GM04504 (cell line): ENCODE measurements around the gene HTR3B.
A peak's percentile ranks its signal among the peaks of the same experiment; 100 is the strongest.
"Not testable (repeated sequence)": the region's sequence is repeated elsewhere in the genome, so short reads cannot be mapped to it uniquely, and the experiment has no call there.

ENCODE experiments used
- DNase-seq: peaks from one replicate; pipeline ENCODE4 v3.0.0-alpha.2; 2012; ENCODE audit warnings: low read depth

HTR3B gene

DNA sequence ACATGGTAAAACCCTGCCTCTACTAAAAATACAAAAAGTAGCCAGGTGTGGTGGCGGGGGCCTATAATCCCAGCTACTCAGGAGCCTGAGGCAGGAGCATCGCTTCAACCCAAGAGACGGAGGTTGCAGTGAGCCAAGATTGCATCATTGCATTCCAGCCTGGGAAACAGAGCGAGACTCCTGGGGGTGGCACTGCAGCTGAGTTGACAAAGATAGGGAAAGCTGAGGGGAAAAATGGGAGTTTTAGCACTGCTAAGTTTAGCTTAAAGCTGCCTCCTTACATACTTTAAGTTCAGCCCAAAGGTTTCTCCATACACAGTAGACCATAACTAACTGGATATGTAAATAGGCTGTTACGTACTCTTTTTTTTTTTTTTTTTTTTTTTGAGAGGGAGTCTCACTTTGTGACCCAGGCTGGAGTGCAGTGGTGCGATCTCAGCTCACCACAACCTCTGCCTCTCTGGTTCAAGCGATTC lies 20.2 kb upstream of the HTR3B start:
- peak; percentile 15 for DNase-seq

DNA sequence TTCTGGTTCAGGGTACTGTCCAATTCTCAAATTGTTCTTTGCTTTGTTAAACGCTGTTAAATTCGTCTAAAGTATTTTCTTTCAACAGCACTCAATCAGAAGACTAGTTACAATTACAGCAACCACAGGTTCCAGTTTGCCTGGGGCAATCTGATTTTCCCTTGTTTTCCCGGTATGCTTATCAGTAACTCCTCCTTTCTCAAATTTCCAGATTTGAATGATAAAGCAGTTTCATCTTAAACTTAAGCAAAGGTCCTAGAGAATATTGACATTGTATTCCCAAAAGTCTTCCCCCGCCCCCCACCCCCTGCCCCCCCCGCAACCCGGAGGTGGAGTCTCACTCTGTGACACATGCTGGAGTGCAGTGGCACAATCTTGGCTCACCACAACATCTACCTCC lies 18.7 kb upstream of the HTR3B start:
- no peak for DNase-seq

DNA sequence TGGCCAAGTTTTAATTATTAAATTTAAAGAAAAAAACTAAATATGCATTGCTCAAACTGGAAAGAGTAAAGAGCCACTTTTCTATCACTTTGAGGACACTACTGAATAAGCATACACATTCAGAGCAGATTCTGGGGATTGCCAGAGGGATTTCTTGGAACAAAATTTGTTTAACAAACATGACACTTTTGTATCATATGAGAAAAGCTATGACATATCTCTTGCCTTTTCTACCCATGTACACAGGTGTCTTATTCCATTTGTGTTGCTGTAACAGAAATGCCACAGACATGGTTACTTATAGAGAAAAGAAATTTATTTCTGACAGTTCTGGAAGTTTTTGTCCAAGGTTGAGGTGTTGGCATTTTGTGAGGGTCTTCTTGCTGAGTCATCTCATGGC lies 15.7 kb upstream of the HTR3B start:
- no peak for DNase-seq

DNA sequence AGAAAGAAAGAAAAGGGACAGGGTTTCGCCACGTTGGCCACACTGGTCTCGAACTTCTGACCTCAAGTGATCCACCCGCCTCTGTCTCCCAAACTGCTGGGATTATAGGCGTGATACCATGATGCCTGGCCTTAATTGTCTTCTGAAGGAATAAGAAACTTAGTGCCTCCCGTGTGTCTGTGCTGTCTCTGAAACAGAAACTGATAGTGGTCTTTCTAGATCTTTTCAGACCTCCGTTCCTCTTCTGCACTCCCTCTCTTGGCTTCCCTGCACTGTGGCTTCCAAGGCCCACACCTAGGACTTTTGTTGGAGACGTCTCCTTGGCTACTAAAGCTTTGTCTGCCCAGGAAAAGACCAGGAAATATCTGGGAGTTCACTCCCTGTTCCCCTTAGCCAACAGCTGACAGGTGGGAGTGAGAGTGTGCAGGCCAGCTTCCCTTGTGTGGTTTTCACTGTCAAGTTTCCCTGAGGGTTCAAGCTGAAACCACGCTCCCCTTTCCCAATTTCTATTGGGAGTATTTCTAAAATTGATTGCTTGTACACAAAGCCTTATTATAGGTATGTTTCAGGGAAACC lies 10.1 kb upstream of the HTR3B start:
- DNase-seq = no peak

DNA sequence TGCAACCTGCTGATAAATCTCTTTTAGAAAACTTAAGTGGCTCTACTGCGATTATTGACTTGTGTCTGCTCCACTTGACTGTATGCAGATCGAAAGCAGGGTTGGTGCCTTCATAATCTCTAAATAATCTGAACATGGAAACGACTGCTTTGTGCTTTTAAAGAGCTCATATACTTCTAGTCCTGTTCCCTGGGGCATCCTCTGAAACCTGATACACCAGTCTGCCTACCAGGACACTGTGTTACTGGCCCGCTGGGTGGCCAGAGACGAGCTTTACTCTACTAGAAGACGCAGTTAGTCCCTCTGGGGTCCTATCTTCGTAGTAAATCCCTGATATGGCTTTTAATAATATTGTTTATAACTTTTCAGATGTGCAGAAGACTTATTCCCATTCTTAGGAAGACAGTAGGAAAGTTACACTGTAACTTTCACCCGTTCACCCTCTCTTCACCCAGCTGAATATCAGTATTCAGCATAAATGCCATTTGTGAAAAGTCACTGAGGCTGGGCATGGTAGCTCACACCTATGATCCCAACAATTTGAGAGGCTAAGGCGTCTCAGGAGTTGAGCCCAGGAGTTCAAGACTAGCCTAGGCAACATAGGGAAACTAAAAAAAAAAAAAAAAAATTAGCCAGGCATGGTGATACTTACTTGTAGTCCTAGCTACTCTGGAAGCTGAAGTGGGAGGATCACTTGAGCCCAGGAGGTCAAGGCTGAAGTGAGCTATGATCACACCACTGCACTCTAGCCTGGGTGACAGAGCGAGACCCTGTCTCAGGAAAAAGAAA lies 9.0 kb upstream of the HTR3B start:
- DNase-seq = no peak

DNA sequence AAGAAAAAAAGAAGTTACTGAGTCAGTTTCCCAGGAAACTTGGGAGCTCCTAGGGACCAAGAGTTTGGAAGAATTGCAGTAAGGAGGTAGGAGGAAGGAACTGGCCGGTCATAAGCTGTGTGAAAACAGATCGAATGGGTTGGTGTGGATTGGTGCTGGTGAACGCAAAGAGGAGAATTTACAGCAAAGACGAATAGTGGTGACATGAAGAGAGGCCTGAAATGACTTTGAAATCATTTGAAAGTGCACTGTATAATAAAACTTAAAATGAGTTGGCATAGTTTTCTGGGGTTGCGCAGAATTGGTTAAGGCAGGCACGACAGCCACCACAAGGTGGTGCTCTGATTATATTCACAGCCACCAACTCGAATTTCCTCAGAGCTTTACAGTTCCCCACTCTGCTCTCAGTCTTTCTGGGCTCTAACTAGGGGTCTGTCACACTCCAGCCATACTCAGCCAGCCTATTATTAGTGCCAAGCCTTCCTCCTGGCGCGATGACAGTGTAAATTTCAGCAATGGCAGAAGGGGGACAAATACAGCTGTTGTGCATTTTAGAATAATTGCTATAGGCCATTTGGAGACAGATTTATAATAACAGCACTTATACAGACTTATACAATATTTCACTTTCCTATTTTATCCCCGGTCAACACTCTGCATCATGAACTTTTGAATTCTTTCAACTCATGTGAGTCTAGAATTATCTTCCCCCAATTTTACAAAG lies 8.3 kb upstream of the HTR3B start:
- no peak for DNase-seq

DNA sequence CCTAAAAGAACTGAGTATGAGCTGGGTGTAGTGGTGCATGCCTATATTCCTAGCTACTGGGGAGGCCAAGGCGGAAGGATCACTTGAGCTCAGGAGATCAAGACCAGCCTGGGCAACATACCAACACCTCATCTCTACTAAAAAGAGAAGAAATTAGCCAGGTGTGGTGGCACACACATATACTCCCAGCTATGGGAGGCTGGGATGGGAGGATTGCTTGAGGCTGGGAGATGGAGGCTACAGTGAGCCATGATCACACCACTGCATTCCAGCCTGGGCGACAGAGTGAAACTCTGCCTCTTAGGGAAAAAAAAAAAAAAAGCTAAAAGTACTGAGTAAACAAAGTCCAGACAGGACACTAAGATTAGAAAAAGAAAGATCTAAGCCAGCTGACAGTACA lies 3.5 kb upstream of the HTR3B start:
- no peak for DNase-seq

DNA sequence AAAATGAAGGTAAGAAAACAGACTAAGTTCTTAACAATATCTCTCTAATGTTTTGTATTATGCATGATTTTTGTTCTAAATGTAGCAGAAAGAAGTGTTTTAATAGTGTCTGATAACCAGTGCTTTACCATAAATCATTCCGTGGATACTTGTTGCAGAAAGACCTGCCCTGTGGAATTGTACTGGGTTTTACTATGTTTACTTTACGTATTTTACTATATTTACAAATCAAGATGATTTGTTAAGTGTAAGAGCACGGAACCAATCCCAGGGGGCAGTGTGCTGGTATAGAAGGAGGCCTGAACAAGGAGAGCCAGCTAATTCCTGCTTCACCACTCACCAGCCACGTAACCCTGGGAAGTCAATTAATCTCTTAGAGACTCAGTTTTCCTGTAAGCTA lies 1.4 kb downstream of the HTR3B start:
- DNase-seq = no peak

DNA sequence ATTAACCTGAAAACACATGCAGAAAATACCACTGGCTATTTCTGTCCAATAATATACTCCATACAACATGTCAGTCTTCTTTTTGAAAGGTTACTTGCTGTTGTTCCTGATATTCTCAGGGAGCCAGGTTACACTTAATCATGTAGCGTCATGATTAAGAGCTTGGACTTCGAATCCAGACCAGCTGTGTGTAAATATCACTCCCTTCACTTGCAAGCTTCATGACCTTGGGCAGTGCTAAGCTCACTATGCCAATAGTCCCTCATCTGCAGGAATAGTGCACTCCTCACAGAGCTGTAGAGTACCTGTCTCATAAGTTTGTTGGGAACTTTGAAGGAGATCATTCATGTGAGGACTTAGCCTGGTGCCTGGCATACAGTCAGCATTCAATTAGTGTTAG lies 1.9 kb downstream of the HTR3B start:
- no peak for DNase-seq

DNA sequence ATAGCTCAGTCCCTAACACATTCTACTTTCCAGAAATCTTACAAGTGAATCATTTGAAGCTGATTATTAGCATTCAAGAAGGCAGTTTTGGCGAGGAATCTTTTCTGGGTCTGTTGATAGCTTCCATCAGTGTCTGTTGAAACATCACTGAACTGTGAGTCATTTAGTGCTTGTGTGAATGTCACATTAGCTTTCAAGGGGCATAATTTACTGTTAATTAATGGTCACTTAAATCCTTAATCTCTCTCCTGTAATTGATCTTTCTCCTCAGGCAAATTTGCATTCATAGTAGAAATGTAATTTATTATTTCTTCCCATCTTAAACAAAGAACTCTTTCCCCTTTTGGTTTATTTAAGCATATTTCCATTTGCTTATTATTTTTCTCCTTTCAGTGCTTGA lies 2.6 kb downstream of the HTR3B start:
- no peak for DNase-seq

DNA sequence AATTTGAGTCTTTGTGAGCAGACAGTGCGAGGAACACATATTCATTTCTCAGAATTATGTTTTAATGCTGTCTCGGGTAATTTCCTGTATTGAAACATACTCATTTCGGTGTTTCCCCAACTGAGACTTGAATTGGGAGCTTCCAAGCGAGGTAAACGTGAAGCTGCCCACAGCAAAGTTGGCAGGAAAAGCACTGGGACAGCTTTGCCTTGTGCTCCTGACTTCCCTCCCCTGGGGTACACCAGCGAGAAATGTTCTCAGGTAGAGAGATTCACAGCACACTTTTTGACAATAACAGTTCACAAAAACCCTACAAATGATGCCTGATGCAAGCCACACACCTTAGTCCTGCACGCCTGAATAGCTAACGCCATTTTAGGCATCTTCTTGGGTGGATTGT lies 3.1 kb downstream of the HTR3B start:
- no peak for DNase-seq

DNA sequence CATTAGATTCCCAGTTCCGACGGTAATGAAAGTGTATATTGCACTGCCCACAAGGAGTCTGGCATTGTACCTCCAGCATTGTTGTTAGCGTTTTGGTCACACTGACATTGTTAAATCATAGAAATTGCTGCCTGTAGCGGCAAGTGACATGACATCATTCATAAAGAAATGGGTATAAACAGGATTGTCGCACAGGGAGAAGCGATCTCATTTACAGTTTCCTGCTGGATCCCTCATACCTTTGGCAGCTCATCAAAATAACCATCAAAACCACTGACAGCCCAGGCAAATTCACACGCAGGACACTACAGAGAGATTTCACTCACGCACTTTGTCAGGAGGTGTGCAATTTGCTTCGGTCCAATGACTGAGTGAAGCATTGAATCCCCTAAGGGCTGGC lies 3.5 kb downstream of the HTR3B start:
- no peak for DNase-seq

DNA sequence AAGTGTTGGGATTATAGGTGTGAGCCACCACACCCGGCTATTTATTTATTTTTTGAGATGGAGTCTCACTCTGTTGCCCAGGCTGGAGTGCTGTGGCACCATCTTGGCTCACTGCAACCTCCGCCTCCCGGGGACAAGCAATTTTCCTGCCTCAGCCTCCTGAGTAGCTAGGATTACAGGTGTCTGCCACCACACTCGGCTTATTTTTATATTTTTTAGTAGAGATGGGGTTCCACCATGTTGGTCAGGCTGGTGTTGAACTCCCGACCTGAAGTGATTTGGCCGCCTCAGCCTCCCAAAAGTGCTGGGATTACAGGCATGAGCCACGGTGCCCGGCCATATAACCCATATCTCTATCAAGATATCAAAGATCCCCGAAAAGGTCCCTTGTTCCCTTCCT lies 6.9 kb downstream of the HTR3B start:
- DNase-seq = not testable (repeated sequence)

DNA sequence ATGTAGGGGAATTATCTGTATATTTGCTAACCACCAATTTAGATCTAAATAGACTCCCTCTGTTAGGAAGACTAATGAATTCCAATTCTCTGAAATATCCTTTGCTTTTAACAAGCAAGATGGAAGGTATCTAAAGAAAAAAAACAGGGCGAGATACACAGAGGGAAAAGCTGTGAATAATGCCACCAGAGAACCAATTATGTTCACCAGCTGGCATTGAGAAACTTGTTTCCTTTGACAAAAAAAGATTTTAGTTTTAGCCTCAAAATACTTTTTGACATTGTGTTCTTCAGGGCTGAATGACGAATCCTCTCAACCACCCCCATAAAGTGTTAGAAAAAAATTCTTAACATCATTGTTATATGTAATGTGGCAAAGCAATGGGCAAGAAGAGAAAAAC lies 19.0 kb downstream of the HTR3B start:
- no peak for DNase-seq

DNA sequence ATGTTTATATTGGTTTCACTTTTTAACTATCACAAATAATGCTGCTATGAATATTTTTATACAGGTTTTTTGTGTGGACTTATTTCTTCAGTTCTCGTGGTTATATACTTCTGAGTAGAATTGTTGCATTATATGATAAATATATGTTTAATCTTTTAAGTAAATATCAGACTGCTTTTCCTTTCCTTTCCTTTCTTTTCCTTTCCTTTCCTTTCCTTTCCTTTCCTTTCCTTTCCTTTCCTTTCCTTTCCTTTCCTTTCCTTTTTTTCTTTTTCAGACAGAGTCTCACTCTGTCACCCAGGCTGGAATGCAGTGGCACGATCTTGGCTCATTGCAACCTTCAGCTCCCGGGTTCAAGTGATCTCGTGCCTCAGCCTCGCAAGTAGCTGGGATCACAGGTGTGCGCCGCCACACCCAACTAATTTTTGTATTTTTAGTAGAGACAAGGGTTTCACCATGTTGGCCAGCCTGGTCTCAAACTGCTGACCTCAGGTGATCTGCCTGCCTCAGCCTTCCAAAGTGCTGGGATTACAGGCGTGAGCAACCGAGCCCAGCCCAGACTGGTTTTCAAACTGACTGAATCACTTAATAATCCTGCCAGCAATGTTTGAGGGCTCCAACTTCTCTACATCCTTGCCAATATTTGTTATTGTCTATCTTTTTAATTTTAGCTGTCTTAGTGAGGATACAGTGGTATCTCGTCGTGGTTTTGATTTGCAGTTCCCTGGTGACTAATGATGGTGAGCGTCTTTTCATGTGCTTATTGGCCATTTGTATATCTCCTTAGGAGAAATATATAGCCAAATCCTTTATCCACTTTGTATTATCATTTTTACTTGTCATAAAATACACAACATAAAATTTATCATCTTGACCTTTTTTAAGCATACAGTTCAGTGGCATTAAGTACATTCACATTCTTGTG lies 21.9 kb downstream of the HTR3B start:
- DNase-seq = no peak

DNA sequence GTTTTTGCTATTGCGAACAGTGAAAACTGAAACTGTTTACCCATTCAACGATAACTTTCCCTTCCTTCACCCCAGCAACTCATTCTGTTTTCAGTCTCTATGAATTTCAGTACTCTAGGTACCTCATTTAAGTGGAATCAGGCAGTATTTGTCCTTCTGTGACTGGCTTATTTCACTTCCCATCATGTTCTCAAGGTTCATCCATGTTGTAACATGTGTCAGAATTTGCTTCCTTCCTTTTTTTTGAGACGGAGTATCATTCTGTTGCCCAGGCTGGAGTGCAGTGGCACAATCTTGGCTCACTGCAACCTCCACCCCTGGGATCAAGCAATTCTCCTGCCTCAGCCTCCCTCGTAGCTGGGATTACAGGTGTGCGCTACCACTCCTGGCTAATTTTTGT lies 23.7 kb downstream of the HTR3B start:
- DNase-seq = no peak

DNA sequence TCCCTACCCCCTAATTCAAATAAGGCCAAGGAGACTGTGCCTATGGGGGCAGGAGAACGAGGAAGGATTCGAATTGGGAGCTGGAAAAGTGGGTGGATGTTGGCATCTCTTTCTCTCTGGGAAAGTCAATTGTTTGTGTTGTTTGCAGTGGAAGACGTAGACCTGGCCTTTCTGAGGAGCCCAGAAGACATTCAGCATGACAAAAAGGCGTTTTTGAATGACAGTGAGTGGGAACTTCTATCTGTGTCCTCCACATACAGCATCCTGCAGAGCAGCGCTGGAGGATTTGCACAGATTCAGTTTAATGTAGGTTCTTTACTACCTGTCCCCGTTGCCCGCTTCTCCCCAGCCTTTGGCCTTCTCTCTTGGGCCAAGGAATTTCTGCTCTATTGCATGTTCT lies 28.2 kb downstream of the HTR3B start:
- no peak for DNase-seq

DNA sequence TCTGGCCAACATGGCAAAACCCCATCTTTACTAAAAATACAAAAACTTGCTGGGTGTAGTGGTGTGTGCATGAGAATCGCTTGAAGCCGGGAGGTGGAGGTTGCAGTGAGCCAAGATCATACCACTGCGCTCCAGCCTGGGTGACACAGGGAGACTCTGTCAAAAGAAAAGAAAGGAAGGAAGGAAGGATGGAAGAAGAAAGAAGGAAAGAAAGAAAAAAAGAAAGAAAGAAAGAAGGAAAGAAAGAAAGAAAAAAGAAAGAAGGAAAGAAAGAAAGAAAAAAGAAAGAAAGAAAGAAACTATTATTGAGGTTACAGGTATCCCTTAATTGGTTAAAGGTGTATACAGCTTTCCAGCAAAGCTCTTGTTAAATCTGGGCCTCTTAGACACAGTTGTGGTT lies 29.6 kb downstream of the HTR3B start:
- not testable (repeated sequence) for DNase-seq

DNA sequence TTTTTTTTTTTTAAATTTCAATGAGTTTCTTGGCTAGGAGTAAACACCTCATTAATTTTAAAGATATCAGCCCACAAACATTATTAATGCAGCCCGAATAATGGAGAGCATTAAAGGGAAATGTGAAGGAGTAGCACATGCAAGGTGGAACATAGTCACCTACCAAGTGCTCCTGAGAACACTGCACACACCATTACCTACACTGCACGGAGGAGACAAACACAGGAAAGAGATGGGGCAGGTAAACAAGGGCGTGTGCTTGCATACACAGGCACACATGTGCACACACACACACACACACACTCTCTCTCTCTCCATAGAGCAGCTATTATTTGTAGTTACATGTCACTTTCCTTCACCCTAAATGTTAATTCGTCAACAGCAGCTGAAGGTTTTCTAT lies 30.2 kb downstream of the HTR3B start:
- no peak for DNase-seq

DNA sequence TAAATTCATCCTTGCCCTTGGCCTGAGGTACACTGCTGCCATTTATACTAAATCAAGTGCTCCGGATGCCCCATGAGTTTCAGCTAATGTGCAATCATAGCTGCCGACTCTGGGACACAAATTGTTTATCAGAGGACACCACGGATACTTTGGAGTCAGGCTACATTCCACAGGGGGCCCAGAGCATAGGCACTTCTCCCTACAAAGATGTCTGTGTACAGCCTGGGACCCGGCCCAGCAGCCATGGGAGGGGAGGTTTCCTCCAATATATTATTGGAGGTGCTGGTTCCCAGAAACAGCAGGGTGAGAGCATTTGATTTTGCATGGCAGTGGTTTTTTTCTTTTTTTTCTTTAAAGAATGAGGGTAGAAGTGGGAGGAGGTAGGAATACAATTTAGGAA lies 31.3 kb downstream of the HTR3B start:
- DNase-seq = no peak

DNA sequence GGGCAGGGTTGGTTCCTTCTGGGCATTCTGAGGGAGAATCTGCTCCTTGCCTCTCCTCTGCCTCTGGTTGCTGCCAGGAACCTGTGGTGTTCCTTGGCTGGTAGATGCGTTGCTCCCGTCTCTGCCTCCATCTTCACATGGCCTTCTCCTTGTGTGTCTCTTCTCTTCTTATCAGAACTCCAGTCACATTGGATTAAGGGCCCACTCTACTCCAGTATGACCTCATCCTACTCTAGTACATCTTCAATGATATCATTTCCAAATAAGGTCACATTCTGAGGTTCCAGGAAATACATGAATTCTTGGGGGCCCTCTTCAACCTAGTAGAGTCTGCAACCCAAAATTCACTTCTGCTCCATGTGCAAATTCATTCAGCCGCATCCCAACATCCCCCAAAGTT lies 33.3 kb downstream of the HTR3B start:
- no peak for DNase-seq

DNA sequence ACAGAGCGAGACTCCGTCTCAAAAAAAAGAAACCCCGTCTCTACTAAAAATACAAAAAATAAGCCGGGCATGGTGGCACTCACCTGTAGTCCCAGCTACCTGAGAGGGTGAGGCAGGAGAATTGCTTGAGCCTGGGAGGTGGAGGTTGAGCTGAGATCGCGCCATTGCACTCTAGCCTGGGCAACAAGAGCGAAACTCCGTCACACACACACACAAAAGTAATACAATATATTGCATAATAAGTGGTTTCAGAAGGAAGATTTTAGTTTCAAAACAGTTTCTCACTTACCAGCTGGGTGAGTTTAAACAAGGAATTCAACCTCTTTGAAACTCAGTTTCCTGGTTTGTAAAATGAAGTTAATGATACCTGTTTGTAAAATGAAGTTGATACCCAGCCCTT lies 37.7 kb downstream of the HTR3B start:
- DNase-seq = no peak
